HCT116 (cell line): ENCODE results near the gene CUX1. TPM values are rescaled to one million over a fixed set of nuclear protein-coding genes. Genes with fewer than 3 reads are reported as not detected.

Experiments used
- ATAC-seq: fragments of 200-7000 bp; cut with Tn5 transposase; 2 replicates; pipeline ENCODE4 v1.9.1; 2020; ENCODE audit warnings: mild to moderate bottlenecking, moderate library complexity
- BruUV-seq: library from RNA; stranded (reverse); fragments of 400-500 nt; replicated peaks from 2 replicates; lab custom pipeline; 2021; lab: Mats Ljungman, UMichigan
- CTCF ChIA-PET: fragments of 300-600 bp; sonication (Branson Sonifier 250); formaldehyde crosslinking; loops from one replicate; lab custom pipeline; 2021; ENCODE audit warnings: antibody characterized with exemption; lab: Charles Lee
- POLR2A ChIA-PET: fragments of 300-600, 350-600 bp; sonication (Branson Sonifier 250); formaldehyde crosslinking; loops from one replicate; lab custom pipeline; 2021; ENCODE audit warnings: antibody characterized with exemption; lab: Charles Lee
- RAD21 ChIA-PET, 2 experiments: fragments of 300-600 bp; sonication (Branson Sonifier 250); formaldehyde crosslinking; loops; one replicate each; lab custom pipeline; 2023; ENCODE audit warnings: low total read pairs in 2 of 2; ENCODE audit not compliant: uncharacterized antibody in 2 of 2, unreplicated experiment in 2 of 2, low non-redundant PET in 1 of 2; lab: Charles Lee
- DNase-seq: peaks from one replicate; pipeline ENCODE4 v3.0.0-alpha.2; 2010; ENCODE audit warnings: low read depth, low spot score
- H2AFZ ChIP-seq: fragments of 200-600 bp; shearing (Covaris generic), sonication (generic); 2 replicates; pipeline ENCODE4 v1.6.1; 2017; ENCODE audit warnings: low read depth, mixed run types, mixed read lengths, antibody characterized with exemption, low read length; ENCODE audit not compliant: poor library complexity, severe bottlenecking
- H3K27ac ChIP-seq: 2 replicates; pipeline ENCODE4 v1.5.1; 2012; ENCODE audit warnings: low read depth, low read length
- H3K27me3 ChIP-seq: fragments of 200-600 bp; sonication (generic); 2 replicates; pipeline ENCODE4 v1.6.1; 2016; ENCODE audit warnings: mixed run types, low read length, mixed read lengths; ENCODE audit not compliant: insufficient read depth
- H3K36me3 ChIP-seq, 2 experiments: fragments of 200-500 bp in 1 of 2; fragments of 200-600 bp in 1 of 2; sonication (Bioruptor generic) in 1 of 2; sonication (generic) in 1 of 2; 2 replicates each; pipeline versions ENCODE4 v1.5.1 to v1.6.1; 2014 to 2016; ENCODE audit warnings: low read length in 2 of 2, inconsistent platforms in 1 of 2, mixed read lengths in 1 of 2, mixed run types in 1 of 2; ENCODE audit not compliant: insufficient read depth in 2 of 2, control insufficient read depth in 1 of 2
- H3K4me1 ChIP-seq, 2 experiments: fragments of 200-600 bp in 1 of 2; sonication (generic) in 1 of 2; 2 replicates each; pipeline versions ENCODE4 v1.5.1 to v1.6.1; 2012 to 2017; ENCODE audit warnings: low read length in 2 of 2, inconsistent platforms in 1 of 2, mild to moderate bottlenecking in 1 of 2, mixed read lengths in 1 of 2, mixed run types in 1 of 2, moderate library complexity in 1 of 2; ENCODE audit not compliant: insufficient read depth in 2 of 2, control insufficient read depth in 1 of 2
- H3K4me2 ChIP-seq: fragments of 200-600 bp; sonication (generic); 2 replicates; pipeline ENCODE4 v1.6.1; 2017; ENCODE audit warnings: mixed run types, low read length, mixed read lengths
- H3K4me3 ChIP-seq, 2 experiments: fragments of 200-600 bp in 1 of 2; sonication (generic) in 1 of 2; replicated peaks in 1 of 2; 2 replicates each; pipeline ENCODE4 v1.5.1; 2011 to 2016; ENCODE audit warnings: low read length in 2 of 2, control low read depth in 1 of 2, low read depth in 1 of 2, mild to moderate bottlenecking in 1 of 2, mixed read lengths in 1 of 2, mixed run types in 1 of 2
- H3K79me2 ChIP-seq: fragments of 200-600 bp; sonication (generic); 2 replicates; pipeline ENCODE4 v1.6.1; 2017; ENCODE audit warnings: mild to moderate bottlenecking, mixed run types, low read length, moderate library complexity, mixed read lengths; ENCODE audit not compliant: insufficient read depth
- H3K9ac ChIP-seq: fragments of 200-600 bp; sonication (generic); 2 replicates; pipeline ENCODE4 v1.6.1; 2016; ENCODE audit warnings: low read length, mixed read lengths
- H3K9me2 ChIP-seq: fragments of 200-600 bp; sonication (generic), shearing (Covaris generic); 2 replicates; pipeline ENCODE4 v1.6.1; 2017; ENCODE audit warnings: mixed run types, mild to moderate bottlenecking, moderate library complexity; ENCODE audit not compliant: insufficient read depth
- H3K9me3 ChIP-seq, 2 experiments: fragments of 200-500 bp in 1 of 2; fragments of 200-600 bp in 1 of 2; sonication (Bioruptor generic) in 1 of 2; sonication (generic) in 1 of 2; 2 replicates each; pipeline ENCODE4 v1.6.1; 2014 to 2017; ENCODE audit warnings: low read length in 2 of 2, mixed read lengths in 2 of 2, inconsistent platforms in 1 of 2, low read depth in 1 of 2, mild to moderate bottlenecking in 1 of 2, mixed run types in 1 of 2, moderate library complexity in 1 of 2; ENCODE audit not compliant: control insufficient read depth in 1 of 2, insufficient read depth in 1 of 2
- H4K20me1 ChIP-seq: fragments of 200-600 bp; sonication (generic), shearing (Covaris generic); 2 replicates; pipeline ENCODE4 v1.6.1; 2017; ENCODE audit warnings: mixed run types, mild to moderate bottlenecking, moderate library complexity; ENCODE audit not compliant: insufficient read depth
- CEBPB ChIP-seq: IDR thresholded peaks from 2 replicates; pipeline ENCODE4 v1.6.1; 2012; ENCODE audit warnings: low read depth
- ELF1 ChIP-seq: IDR thresholded peaks from 2 replicates; pipeline ENCODE4 v1.6.1; 2012; ENCODE audit warnings: low read depth, borderline replicate concordance
- EZH2phosphoT487 ChIP-seq: fragments of 200-600 bp; IDR thresholded peaks from 2 replicates; pipeline ENCODE4 v1.6.1; 2018; ENCODE audit warnings: antibody characterized with exemption, borderline replicate concordance
- RAD21 ChIP-seq: IDR thresholded peaks from 2 replicates; pipeline ENCODE4 v1.6.1; 2012; ENCODE audit warnings: low read depth, mild to moderate bottlenecking
- SRF ChIP-seq: IDR thresholded peaks from 2 replicates; pipeline ENCODE4 v1.6.1; 2012; ENCODE audit warnings: low read depth
- intact Hi-C: fragments of 100-400 bp; cut with micrococcal nuclease; formaldehyde crosslinking; loops from 2 replicates; pipeline ENCODE4 v1.10.0; 2022
- total RNA-seq: library from RNA; stranded (reverse); gene quantifications from one replicate; pipeline ENCODE4 v1.2.1, GENCODE V29; 2021; ENCODE audit not compliant: unreplicated experiment
- TF ChIP-seq, protein P1 (sequence below): IDR thresholded peaks from 2 replicates; pipeline ENCODE4 v1.6.1; 2012
- TF ChIP-seq, protein P2 (sequence below): IDR thresholded peaks from 2 replicates; pipeline ENCODE4 v1.6.1; 2012; ENCODE audit warnings: low read depth

Gene CUX1
- total RNA-seq, 1 experiment from 2014 or later, result 68.9 TPM

DNA sequence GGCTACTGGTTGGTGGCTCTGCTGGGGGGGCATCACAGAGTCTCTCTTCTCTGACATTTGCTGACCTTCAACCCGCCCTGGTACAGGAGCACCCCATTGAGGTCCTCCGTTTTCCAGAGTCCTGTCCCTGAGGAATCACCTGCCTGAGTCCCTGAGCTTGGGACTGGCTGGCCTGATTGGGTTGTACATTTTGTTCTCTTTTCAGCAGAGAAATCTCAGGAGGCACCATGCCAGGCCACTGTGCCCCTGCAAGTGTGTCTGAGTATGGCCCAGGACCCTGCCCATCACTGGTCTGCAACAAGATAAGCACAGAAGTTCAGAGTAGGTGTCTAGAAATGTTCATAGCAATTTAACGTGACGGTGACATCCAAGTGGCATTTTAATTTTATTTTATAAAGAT lies 131.2 kb downstream of the CUX1 start:
- no peak overlapping the region for H3K4me3 ChIP-seq
- ATAC-seq, result no peak
- H3K4me2 ChIP-seq, result peak overlapping the region; percentile 50; the same call in 1 of the 2 replicates
- intact Hi-C loops, result no loop called here
- no peaks in the 10 kb centered on the region for H3K27me3 ChIP-seq
- RAD21 ChIA-PET, result no interaction called here
- no peak overlapping the region for H3K9ac ChIP-seq
- H3K27ac ChIP-seq, result no peak overlapping the region
- CTCF ChIA-PET, result no interaction called here
- BruUV-seq, result no TSS peak
- TF ChIP-seq ELF1 (no peak), RAD21 (no peak), EZH2phosphoT487 (no peak), SRF (no peak), CEBPB (no peak)
- TF ChIP-seq, protein P1, sequence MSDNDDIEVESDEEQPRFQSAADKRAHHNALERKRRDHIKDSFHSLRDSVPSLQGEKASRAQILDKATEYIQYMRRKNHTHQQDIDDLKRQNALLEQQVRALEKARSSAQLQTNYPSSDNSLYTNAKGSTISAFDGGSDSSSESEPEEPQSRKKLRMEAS, result no peak
- TF ChIP-seq, protein P2, sequence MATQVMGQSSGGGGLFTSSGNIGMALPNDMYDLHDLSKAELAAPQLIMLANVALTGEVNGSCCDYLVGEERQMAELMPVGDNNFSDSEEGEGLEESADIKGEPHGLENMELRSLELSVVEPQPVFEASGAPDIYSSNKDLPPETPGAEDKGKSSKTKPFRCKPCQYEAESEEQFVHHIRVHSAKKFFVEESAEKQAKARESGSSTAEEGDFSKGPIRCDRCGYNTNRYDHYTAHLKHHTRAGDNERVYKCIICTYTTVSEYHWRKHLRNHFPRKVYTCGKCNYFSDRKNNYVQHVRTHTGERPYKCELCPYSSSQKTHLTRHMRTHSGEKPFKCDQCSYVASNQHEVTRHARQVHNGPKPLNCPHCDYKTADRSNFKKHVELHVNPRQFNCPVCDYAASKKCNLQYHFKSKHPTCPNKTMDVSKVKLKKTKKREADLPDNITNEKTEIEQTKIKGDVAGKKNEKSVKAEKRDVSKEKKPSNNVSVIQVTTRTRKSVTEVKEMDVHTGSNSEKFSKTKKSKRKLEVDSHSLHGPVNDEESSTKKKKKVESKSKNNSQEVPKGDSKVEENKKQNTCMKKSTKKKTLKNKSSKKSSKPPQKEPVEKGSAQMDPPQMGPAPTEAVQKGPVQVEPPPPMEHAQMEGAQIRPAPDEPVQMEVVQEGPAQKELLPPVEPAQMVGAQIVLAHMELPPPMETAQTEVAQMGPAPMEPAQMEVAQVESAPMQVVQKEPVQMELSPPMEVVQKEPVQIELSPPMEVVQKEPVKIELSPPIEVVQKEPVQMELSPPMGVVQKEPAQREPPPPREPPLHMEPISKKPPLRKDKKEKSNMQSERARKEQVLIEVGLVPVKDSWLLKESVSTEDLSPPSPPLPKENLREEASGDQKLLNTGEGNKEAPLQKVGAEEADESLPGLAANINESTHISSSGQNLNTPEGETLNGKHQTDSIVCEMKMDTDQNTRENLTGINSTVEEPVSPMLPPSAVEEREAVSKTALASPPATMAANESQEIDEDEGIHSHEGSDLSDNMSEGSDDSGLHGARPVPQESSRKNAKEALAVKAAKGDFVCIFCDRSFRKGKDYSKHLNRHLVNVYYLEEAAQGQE, result no peak
- no peaks in the 10 kb centered on the region for H3K36me3 ChIP-seq
- POLR2A ChIA-PET, result no interaction called here
- H2AFZ ChIP-seq, result no peak overlapping the region
- H3K9me3 ChIP-seq, result no peaks in the 10 kb centered on the region
- H3K79me2 ChIP-seq, result peaks cover 53% of the 10 kb centered on the region
- H3K4me1 ChIP-seq, result peaks cover 68 to 94% of the 10 kb centered on the region in 2 experiments
- DNase-seq, result no peak
- H4K20me1 ChIP-seq, result no peaks in the 10 kb centered on the region
- no peaks in the 10 kb centered on the region for H3K9me2 ChIP-seq
